HG03378 (cell line): Measurements from ENCODE around the gene ESPL1.

Experiments used
- ATAC-seq: cut with Tn5 transposase; IDR thresholded peaks from one replicate; pipeline ENCODE4 v1.9.1; 2021; ENCODE audit warnings: mild to moderate bottlenecking, moderate library complexity; ENCODE audit not compliant: unreplicated experiment

The ESPL1 gene

DNA sequence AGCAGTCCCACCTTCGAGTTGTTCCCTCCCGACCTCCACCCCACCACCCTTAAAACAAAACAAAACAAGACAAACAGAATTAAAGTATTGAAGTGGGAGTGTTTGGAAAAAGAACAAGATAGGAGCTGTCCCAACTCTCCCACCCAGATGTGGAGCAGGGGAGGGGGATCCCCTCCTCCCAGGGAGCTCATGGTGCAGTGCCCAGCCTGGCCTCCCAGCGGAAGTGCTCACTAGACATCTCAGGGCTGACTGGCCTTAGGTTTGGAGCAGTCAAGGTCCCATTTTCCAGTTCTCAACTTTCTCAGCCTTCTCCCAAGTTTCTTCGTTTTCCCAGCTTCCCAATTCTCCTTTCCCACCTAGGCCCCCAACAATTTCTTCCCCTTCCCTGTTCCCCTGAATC is 65.2 kb downstream of the ESPL1 start:
- ATAC-seq = no peak

DNA sequence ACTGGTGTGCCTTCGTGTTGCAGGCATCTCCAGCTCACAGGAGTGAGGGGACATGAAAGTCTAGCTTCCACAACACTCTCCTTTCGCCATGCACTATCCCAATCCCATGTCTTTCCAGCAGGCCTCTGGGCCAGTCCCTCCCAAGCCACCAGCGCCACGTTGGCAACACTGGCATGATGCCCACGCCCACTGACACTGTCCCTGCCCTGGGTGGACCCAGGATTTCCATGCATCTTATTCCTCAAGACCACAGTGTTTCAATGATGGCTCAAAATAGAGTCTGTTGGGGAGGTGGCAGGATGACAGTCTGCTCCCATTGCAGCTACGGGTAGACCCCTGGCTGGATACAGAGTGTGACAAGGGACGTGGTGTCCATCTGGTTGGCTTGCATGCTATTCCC is 65.7 kb downstream of the ESPL1 start:
- ATAC-seq = no peak

DNA sequence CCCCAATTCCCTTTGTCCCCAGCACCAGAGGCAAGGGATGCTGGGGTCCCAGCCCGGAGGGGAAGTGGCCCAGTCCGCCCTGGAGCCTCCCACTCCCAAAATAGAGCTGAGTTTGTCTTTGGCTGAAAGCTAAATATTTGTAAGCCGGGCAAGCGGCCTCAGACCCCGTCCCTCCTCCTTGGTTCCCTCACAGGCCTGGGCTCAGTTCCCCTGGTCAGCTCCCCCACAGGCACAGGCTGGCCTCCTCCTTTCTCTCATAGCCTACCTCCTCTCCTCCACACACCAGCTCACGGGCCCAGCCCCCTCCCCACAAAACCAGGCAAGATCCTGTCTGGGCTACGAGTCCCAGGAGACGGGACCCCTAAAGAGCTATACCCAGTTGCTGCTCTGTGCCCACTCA is 66.7 kb downstream of the ESPL1 start:
- ATAC-seq = no peak

DNA sequence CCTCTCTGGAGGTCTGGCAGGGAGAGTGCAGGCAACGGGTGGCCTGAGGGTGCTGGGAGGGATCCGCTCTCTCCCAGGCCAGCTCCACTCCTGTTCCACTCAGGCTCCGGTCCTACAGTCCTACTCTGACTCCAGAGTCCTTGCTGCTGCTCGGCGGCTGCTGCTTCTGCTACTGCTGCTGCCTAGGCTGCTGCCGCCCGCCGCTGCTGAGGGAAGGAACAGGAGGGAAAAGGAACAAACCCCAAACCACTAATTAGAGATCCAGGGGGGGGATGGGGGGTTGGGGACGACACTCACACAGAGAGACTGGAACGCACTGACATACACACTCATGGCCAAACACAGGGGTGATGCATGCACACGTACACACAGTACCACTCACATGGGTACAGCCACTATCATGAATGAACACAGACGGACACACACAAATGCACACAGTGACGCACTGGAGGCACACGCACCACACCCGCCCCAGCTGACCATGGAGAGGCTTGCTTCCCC is 68.1 kb downstream of the ESPL1 start, which contains the start of gene SP7:
Gene SP7, minus strand, starts transcription at position 174 of the 501 bp plus-strand sequence. CDS start 708 bp downstream, outside the sequence.
- ATAC-seq = no peak

DNA sequence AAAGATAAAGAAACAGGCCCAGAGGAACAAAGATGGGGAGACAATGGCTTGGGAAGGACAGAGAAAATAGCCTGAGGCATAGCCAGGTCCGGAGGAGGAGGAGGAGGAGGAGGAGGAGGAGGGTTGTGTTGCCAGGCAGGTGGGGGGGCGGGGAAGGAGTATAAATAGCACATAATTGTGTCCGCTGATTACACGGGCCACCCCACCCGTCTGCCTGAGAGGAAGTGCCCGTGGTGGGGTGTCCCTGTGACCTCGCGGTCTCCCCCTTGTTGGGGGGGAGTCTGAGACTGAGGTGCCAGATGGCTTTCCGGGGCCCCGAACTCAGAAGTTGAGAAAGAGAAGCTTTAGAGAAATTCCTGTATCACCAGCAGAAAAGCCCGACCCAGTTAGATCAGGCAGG is 69.9 kb downstream of the ESPL1 start:
- ATAC-seq = no peak

DNA sequence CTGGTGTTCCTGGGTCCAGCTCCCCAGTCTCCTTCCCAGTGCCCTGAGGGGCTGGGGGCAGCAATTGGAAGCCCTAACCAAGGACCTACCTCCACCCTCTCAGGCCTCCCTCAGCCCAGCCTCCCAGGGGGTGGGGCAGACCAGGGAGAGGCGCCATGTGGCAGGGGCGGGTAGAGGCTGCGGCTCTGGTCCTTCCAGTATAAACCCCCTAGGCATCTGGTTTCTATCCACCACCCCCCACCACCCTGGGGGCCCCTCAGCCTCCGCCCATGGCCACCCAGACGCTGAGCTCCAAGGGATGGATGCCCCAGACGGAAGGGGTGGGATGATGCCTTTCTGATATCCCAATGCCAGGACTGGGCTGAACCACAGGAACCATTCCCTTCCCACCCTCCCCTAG is 70.8 kb downstream of the ESPL1 start:
- ATAC-seq = no peak

DNA sequence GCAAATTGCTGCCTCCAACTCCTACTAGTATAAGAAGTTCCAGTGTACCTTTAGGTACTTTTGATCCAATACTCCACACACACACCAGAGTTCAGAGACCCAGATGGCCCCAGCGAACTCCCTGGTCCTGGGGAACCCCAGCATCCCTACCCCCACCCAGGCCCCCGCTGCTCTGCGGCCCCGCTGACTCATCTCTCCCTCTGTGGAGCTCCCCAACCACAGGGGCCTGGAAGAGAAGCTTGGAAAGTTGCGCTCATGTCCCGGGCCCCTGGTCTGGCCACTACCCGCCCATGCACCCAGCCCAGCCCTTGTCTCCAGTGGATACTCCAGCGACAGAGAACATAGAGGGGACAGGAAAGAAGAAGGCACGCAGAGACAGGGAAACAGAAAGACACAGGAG is 72.3 kb downstream of the ESPL1 start:
- no peak for ATAC-seq
